HCT116 (cell line): ENCODE measurements around the gene CCDC14. TPM values are rescaled to one million over a fixed set of nuclear protein-coding genes. Genes with fewer than 3 reads are reported as not detected.

ENCODE experiments used
- ATAC-seq: fragments of 200-7000 bp; cut with Tn5 transposase; 2 replicates; pipeline ENCODE4 v1.9.1; 2020; ENCODE audit warnings: mild to moderate bottlenecking, moderate library complexity
- BruUV-seq: library from RNA; stranded (reverse); fragments of 400-500 nt; replicated peaks from 2 replicates; lab custom pipeline; 2021; lab: Mats Ljungman, UMichigan
- CTCF ChIA-PET: fragments of 300-600 bp; sonication (Branson Sonifier 250); formaldehyde crosslinking; loops from one replicate; lab custom pipeline; 2021; ENCODE audit warnings: antibody characterized with exemption; lab: Charles Lee
- POLR2A ChIA-PET: fragments of 300-600, 350-600 bp; sonication (Branson Sonifier 250); formaldehyde crosslinking; loops from one replicate; lab custom pipeline; 2021; ENCODE audit warnings: antibody characterized with exemption; lab: Charles Lee
- RAD21 ChIA-PET, 2 experiments: fragments of 300-600 bp; sonication (Branson Sonifier 250); formaldehyde crosslinking; loops; one replicate each; lab custom pipeline; 2023; ENCODE audit warnings: low total read pairs in 2 of 2; ENCODE audit not compliant: uncharacterized antibody in 2 of 2, unreplicated experiment in 2 of 2, low non-redundant PET in 1 of 2; lab: Charles Lee
- DNase-seq: peaks from one replicate; pipeline ENCODE4 v3.0.0-alpha.2; 2010; ENCODE audit warnings: low read depth, low spot score
- H2AFZ ChIP-seq: fragments of 200-600 bp; shearing (Covaris generic), sonication (generic); 2 replicates; pipeline ENCODE4 v1.6.1; 2017; ENCODE audit warnings: low read depth, mixed run types, mixed read lengths, antibody characterized with exemption, low read length; ENCODE audit not compliant: poor library complexity, severe bottlenecking
- H3K27ac ChIP-seq: 2 replicates; pipeline ENCODE4 v1.5.1; 2012; ENCODE audit warnings: low read depth, low read length
- H3K27me3 ChIP-seq: fragments of 200-600 bp; sonication (generic); 2 replicates; pipeline ENCODE4 v1.6.1; 2016; ENCODE audit warnings: mixed run types, low read length, mixed read lengths; ENCODE audit not compliant: insufficient read depth
- H3K36me3 ChIP-seq, 2 experiments: fragments of 200-500 bp in 1 of 2; fragments of 200-600 bp in 1 of 2; sonication (Bioruptor generic) in 1 of 2; sonication (generic) in 1 of 2; 2 replicates each; pipeline versions ENCODE4 v1.5.1 to v1.6.1; 2014 to 2016; ENCODE audit warnings: low read length in 2 of 2, inconsistent platforms in 1 of 2, mixed read lengths in 1 of 2, mixed run types in 1 of 2; ENCODE audit not compliant: insufficient read depth in 2 of 2, control insufficient read depth in 1 of 2
- H3K4me1 ChIP-seq, 2 experiments: fragments of 200-600 bp in 1 of 2; sonication (generic) in 1 of 2; 2 replicates each; pipeline versions ENCODE4 v1.5.1 to v1.6.1; 2012 to 2017; ENCODE audit warnings: low read length in 2 of 2, inconsistent platforms in 1 of 2, mild to moderate bottlenecking in 1 of 2, mixed read lengths in 1 of 2, mixed run types in 1 of 2, moderate library complexity in 1 of 2; ENCODE audit not compliant: insufficient read depth in 2 of 2, control insufficient read depth in 1 of 2
- H3K4me2 ChIP-seq: fragments of 200-600 bp; sonication (generic); 2 replicates; pipeline ENCODE4 v1.6.1; 2017; ENCODE audit warnings: mixed run types, low read length, mixed read lengths
- H3K4me3 ChIP-seq, 2 experiments: fragments of 200-600 bp in 1 of 2; sonication (generic) in 1 of 2; replicated peaks in 1 of 2; 2 replicates each; pipeline ENCODE4 v1.5.1; 2011 to 2016; ENCODE audit warnings: low read length in 2 of 2, control low read depth in 1 of 2, low read depth in 1 of 2, mild to moderate bottlenecking in 1 of 2, mixed read lengths in 1 of 2, mixed run types in 1 of 2
- H3K79me2 ChIP-seq: fragments of 200-600 bp; sonication (generic); 2 replicates; pipeline ENCODE4 v1.6.1; 2017; ENCODE audit warnings: mild to moderate bottlenecking, mixed run types, low read length, moderate library complexity, mixed read lengths; ENCODE audit not compliant: insufficient read depth
- H3K9ac ChIP-seq: fragments of 200-600 bp; sonication (generic); 2 replicates; pipeline ENCODE4 v1.6.1; 2016; ENCODE audit warnings: low read length, mixed read lengths
- H3K9me2 ChIP-seq: fragments of 200-600 bp; sonication (generic), shearing (Covaris generic); 2 replicates; pipeline ENCODE4 v1.6.1; 2017; ENCODE audit warnings: mixed run types, mild to moderate bottlenecking, moderate library complexity; ENCODE audit not compliant: insufficient read depth
- H3K9me3 ChIP-seq, 2 experiments: fragments of 200-500 bp in 1 of 2; fragments of 200-600 bp in 1 of 2; sonication (Bioruptor generic) in 1 of 2; sonication (generic) in 1 of 2; 2 replicates each; pipeline ENCODE4 v1.6.1; 2014 to 2017; ENCODE audit warnings: low read length in 2 of 2, mixed read lengths in 2 of 2, inconsistent platforms in 1 of 2, low read depth in 1 of 2, mild to moderate bottlenecking in 1 of 2, mixed run types in 1 of 2, moderate library complexity in 1 of 2; ENCODE audit not compliant: control insufficient read depth in 1 of 2, insufficient read depth in 1 of 2
- H4K20me1 ChIP-seq: fragments of 200-600 bp; sonication (generic), shearing (Covaris generic); 2 replicates; pipeline ENCODE4 v1.6.1; 2017; ENCODE audit warnings: mixed run types, mild to moderate bottlenecking, moderate library complexity; ENCODE audit not compliant: insufficient read depth
- CEBPB ChIP-seq: IDR thresholded peaks from 2 replicates; pipeline ENCODE4 v1.6.1; 2012; ENCODE audit warnings: low read depth
- CTCF ChIP-seq, 3 experiments: fragments of 200-600 bp in 1 of 3; sonication (generic) in 1 of 3; IDR thresholded peaks in 2 of 3; conservative IDR thresholded peaks in 1 of 3; 2 replicates each; pipeline ENCODE4 v1.5.1; 2012 to 2017; ENCODE audit warnings: low read depth in 2 of 3, low read length in 2 of 3, antibody characterized with exemption in 1 of 3, borderline replicate concordance in 1 of 3, control low read depth in 1 of 3, mild to moderate bottlenecking in 1 of 3, mixed read lengths in 1 of 3, mixed run types in 1 of 3, moderate library complexity in 1 of 3; ENCODE audit not compliant: insufficient read depth in 1 of 3
- EGR1 ChIP-seq: IDR thresholded peaks from 2 replicates; pipeline ENCODE4 v1.6.1; 2012; ENCODE audit warnings: low read depth
- FOSL1 ChIP-seq: IDR thresholded peaks from 2 replicates; pipeline ENCODE4 v1.6.1; 2012; ENCODE audit warnings: low read depth
- MAX ChIP-seq: IDR thresholded peaks from 2 replicates; pipeline ENCODE4 v1.6.1; 2012
- REST ChIP-seq: IDR thresholded peaks from 2 replicates; pipeline ENCODE4 v1.6.1; 2012; ENCODE audit warnings: low read depth
- TCF7L2 ChIP-seq: IDR thresholded peaks from 2 replicates; pipeline ENCODE4 v1.7.0; 2011; ENCODE audit warnings: borderline replicate concordance, inconsistent platforms; ENCODE audit not compliant: insufficient read depth, insufficient read length; ENCODE audit errors: extremely low read depth
- ZFX ChIP-seq: fragments of 450-650 bp; IDR thresholded peaks from 2 replicates; pipeline ENCODE4 v1.6.1; 2017
- intact Hi-C: fragments of 100-400 bp; cut with micrococcal nuclease; formaldehyde crosslinking; loops from 2 replicates; pipeline ENCODE4 v1.10.0; 2022
- total RNA-seq: library from RNA; stranded (reverse); gene quantifications from one replicate; pipeline ENCODE4 v1.2.1, GENCODE V29; 2021; ENCODE audit not compliant: unreplicated experiment

CCDC14 gene
- total RNA-seq, 1 experiment from 2014 or later, result 54.5 TPM

- POLR2A ChIA-PET, result no interaction called here
- ATAC-seq, result no peak
- BruUV-seq, result no TSS peak
Observed at GRCh38 chr3:123864706-123865105, 96.3 kb downstream of the CCDC14 start.

More at GRCh38 chr3:123864706-123865105, 96.3 kb downstream of the CCDC14 start:
- no peak for DNase-seq
- no peak for TF ChIP-seq ZFX
- no peak for TF ChIP-seq CTCF (IDR thresholded peaks at IDR 0.05 in 2 of 3, conservative IDR thresholded peaks at IDR 0.05 in 1 of 3; ENCODE audit: borderline replicate concordance in 1 of 3, insufficient read depth in 1 of 3, low read depth in 2 of 3, low read length in 2 of 3)
- TF ChIP-seq CEBPB, result no peak
- no peak for TF ChIP-seq REST
- no peak for TF ChIP-seq FOSL1
- TF ChIP-seq MAX, result no peak
- TF ChIP-seq EGR1, result no peak
- TF ChIP-seq TCF7L2, result no peak
- Histone ChIP-seq H3K9me2 (no peaks in the 10 kb centered on the region), H3K9ac (no peak overlapping the region), H2AFZ (no peak overlapping the region), H3K4me1 (no peaks in the 10 kb centered on the region), H3K27ac (no peak overlapping the region), H3K27me3 (no peaks in the 10 kb centered on the region), H3K4me2 (no peak overlapping the region), H3K4me3 (no peak overlapping the region), H3K9me3 (no peaks in the 10 kb centered on the region), H3K79me2 (no peaks in the 10 kb centered on the region), H4K20me1 (no peaks in the 10 kb centered on the region), H3K36me3 (no peaks in the 10 kb centered on the region)
- CTCF ChIA-PET, result no interaction called here
- RAD21 ChIA-PET, result no interaction called here
- intact Hi-C loops, result no loop called here

Other genes starting within 250 kb of the CCDC14 start
- 3.8 TPM for gene MYLK, start 76.9 kb downstream of the CCDC14 start, total RNA-seq
- not detected for gene ROPN1, start 30.9 kb upstream of the CCDC14 start, total RNA-seq
- gene KALRN, start 72.1 kb upstream of the CCDC14 start, total RNA-seq, result 2.6 TPM